GM19193 (cell line): ENCODE measurements around the gene EXD3.

Experiments used
- POLR2A ChIP-seq: IDR thresholded peaks from 4 replicates; pipeline ENCODE4 v1.6.1; 2011; ENCODE audit not compliant: insufficient read depth, insufficient read length; ENCODE audit errors: extremely low read depth

The EXD3 gene

DNA sequence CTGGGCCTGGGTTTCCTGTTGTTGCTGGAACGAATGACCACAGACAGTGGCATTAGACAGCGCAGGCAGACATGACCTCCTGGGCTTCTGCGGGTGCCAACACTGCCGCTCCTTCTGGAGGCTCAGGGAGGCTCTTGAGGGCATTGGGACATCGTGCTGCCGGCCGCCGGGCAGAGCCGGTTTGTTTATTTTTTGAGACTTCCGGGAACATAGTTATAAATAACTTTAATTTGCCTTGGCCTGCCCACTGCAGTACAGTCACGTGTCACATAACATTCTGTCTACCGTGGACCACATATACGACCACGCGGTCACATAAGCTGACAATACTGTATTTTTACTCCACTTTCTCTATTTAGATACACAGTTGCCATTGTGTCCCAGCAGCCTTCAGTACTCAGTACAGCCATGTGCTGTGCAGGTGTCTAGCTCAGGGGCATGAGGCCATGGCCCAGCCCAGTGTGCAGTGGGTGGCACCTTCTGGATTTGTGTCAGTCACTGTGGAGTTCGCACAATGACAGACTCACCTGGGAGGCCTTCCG lies 153.7 kb downstream of the EXD3 start:
- TF ChIP-seq POLR2A: no peak

DNA sequence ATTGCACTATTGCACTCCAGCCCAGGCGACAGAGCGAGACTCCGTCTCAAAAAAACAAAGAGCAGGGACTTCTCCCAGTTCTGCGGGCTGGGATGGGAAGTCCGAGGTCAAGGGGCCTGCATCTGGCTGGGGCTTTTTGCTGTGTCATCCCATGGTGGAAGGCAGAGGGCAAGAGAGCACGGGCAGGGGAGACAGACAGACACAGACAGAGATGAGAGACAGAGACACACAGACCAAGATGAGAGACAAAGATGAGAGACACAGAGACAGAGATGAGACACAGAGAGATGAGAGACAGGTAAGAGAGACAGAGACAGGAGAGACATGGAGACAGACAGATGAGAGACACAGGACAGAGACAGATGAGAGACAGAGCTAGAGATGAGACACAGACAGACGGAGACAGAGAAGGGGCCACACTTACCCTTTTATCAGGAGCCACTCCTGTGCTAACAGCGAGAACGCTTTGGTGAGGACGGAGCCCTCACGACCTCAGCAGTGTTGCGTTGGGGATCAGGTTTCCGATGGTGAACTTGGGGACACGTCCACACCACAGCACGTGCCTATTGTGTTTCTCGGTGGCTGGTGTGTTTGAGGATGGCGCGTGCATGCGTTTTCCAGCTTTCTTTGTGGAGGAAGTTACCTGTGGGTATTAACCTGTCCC lies 154.3 kb downstream of the EXD3 start:
- no peak for TF ChIP-seq POLR2A

DNA sequence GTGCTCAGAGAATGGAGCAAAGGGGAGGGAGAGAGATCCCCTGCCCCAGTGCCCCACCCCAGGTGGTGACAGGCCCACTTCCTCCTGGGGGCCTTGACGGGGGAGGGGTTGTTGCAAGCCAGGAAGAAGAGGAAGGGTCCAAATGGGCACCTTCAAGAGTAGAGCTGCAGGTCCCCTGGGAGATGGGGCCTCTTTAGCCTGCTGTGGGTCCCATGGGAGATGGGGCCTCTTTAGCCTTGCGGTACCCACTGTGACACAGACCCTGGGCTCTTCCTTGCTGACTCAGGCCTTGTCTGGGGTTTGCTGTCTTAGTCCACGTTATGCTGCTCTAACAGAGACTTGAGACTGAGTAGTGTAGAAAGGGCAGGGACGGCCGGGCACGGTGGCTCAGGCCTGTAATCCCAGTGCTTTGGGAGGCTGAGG lies 155.0 kb downstream of the EXD3 start:
- no peak for TF ChIP-seq POLR2A

DNA sequence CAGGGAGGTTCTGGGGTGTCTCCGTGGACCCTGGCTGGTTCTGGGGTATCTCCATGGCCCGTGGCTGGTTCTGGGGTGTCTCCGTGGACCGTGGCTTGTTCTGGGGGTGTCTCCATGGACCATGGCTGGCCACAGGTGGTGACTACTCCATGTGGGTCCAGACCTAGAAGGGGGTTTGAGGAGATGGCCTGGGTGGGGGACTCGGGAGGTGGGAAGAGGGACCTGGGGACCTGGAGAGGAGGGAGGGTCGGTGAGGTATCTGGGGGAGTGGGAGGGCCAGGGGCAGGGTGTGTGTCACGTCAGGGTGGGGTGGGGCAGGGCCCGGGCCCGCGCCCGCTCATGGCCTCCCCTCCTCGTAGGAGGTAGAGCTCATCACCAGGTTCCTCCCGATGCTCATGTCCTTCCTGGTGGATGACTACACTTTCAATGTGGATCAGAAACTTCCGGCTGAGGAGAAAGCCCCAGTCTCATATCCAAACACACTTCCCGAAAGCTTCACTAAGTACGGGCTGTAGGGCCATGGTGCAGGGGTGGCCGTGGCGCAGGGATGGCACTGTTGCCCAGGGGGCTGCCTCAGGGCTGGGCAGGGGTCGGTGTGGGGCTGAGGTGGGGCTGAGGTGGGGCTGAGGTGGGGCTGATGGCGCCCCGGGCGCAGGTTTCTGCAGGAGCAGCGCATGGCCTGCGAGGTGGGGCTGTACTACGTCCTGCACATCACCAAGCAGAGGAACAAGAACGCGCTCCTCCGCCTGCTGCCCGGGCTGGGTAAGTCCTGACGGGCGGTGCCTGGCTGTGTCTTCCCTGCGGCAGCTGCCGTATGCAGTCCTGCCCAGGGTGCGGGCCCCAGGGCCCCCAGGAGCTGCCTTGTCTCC lies 156.1 kb downstream of the EXD3 start:
- no peak for TF ChIP-seq POLR2A

DNA sequence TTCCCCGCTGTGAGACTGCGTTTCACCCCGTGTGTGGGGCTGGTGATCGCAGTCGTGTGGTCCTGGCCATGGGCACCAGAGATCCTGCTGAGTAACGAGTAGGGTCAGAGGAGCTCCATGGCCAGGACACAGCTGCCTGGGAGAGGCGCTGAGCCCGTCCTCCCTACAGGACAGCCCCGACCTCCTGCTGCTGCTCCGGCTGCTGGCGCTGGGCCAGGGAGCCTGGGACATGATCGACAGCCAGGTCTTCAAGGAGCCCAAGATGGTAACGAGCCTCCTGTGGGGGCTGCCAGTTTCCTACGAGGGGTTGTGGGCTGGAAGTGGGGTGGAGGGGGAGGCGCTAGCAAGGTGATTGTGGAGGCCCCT lies 156.8 kb downstream of the EXD3 start:
- no peak for TF ChIP-seq POLR2A

DNA sequence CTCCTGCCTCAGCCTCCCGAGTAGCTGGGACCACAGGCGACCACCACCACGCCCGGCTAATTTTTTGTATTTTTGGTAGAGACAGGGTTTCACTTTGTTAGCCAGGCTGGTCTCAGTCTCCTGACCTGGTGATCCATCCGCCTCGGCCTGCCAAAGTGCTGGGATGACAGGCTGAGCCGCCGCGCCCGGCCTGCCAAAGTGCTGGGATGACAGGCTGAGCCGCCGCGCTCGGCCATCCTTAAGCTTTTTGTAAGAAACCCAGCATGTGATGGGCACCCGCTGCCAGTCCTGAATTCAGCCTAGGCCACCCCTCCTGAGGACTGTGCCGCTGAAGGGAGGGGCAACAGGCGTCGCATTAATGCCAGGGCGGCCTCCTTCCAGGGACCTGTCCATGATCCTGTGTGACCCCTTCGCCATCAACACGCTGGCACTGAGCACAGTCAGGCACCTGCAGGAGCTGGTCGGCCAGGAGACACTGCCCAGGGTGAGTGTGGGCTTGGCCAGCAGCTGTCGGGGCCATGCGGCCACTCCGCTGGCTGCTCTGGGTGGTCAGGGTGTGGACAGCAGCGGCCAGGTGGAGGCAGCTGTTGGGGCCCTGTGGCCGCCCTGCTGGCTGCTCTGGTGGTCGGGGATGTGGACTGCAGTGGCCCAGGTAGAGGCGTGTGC lies 157.3 kb downstream of the EXD3 start:
- TF ChIP-seq POLR2A: no peak

DNA sequence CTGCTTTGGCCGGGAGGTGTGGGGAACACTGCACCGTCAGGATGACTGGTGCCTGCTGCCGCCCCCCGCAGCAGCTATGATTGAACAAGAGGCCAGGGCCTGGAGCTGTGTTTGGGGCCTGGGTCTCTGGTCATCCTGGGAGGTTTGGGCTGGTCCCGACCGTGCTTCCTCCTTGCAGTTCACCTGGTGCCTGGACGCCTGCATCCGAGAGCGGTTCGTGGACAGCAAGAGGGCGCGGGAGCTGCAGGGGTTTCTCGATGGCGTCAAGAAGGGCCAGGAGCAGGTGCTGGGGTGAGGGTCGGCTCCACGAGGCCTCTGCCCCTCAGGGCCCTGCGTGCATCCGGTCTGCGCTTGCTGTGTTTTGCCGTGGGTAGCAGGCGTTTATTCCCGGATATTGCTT lies 158.9 kb downstream of the EXD3 start:
- no peak for TF ChIP-seq POLR2A

DNA sequence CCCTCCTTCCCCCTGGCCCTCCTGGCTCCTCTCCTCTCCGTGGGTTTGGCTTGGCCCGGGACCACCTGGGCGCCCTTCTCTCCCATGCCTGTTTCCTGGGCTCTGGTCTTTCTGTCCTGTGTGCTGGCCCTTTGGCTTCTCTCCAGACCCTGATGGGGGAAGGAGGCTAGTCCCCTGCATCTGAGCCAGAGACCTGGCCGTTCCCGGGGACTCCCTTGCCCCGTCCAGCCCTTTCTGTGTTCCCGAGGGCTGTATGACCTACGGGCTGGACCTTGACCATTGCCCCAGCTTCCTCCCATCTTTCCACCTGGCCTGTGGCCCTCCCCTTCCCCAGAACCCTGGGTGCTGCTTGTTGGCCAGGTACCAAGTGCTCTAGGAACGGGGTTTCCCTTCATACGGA lies 159.5 kb downstream of the EXD3 start:
- no peak for TF ChIP-seq POLR2A

DNA sequence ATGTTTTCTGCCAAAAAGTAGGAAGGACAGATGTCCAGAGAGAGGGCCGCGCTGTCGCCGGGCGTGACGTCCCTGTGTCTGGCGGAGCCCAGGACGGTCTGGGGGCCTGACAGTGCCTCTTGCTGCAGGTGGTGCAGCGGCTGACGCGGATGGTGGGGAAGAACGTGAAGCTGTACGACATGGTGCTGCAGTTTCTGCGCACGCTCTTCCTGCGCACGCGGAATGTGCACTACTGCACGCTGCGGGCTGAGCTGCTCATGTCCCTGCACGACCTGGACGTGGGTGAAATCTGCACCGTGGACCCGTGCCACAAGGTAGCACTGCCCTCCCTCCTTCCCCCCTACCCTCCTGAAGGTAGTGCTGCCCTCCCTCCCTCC lies 160.1 kb downstream of the EXD3 start:
- TF ChIP-seq POLR2A: no peak
